Ectodermal cell (in vitro differentiated cells): ENCODE results near the gene RUFY2.
A peak's percentile ranks its signal among the peaks of the same experiment; 100 is the strongest.
"Not testable (repeated sequence)": the region's sequence is repeated elsewhere in the genome, so short reads cannot be mapped to it uniquely, and the experiment has no call there.

Experiments used
- H3K27ac ChIP-seq: 2 replicates; pipeline ENCODE4 v1.7.0; 2013; ENCODE audit warnings: mild to moderate bottlenecking, low read depth, low read length; ENCODE audit not compliant: insufficient read depth, poor library complexity, severe bottlenecking
- H3K27me3 ChIP-seq: 2 replicates; pipeline ENCODE4 v1.7.0; 2013; ENCODE audit warnings: mild to moderate bottlenecking, low read length; ENCODE audit not compliant: insufficient read depth, control insufficient read depth, poor library complexity, severe bottlenecking
- H3K36me3 ChIP-seq: one replicate; pipeline ENCODE4 v1.7.0; 2013; ENCODE audit warnings: low read length; ENCODE audit not compliant: control insufficient read depth, insufficient read depth
- H3K4me1 ChIP-seq: one replicate; pipeline ENCODE4 v1.7.0; 2013; ENCODE audit warnings: low read length; ENCODE audit not compliant: control insufficient read depth, insufficient read depth
- H3K4me3 ChIP-seq: 2 replicates; pipeline ENCODE4 v1.7.0; 2013; ENCODE audit warnings: low read depth, low read length, control low read depth; ENCODE audit not compliant: insufficient read depth
- H3K9me3 ChIP-seq: 2 replicates; pipeline ENCODE4 v1.7.0; 2013; ENCODE audit warnings: mild to moderate bottlenecking, low read length, moderate library complexity; ENCODE audit not compliant: control insufficient read depth
- WGBS, 2 experiments: methylation state at CpG; one replicate each; pipeline ENCODE4 v1.1.7; 2013; ENCODE audit warnings: missing lambda C conversion rate in 2 of 2; 5-methylcytosine and 5-hydroxymethylcytosine counted together

Gene RUFY2

GRCh38 chr10:68329506-68329861, 77.6 kb downstream of the RUFY2 start:
- H3K4me3 ChIP-seq = no peak overlapping the region
- H3K9me3 ChIP-seq = no peaks in the 10 kb centered on the region
- H3K36me3 ChIP-seq = no peaks in the 10 kb centered on the region
- no peak overlapping the region for H3K27ac ChIP-seq
- WGBS, 2 experiments = 83 to 100% methylated on average over 1 of the region's 1 CpG
- H3K27me3 ChIP-seq = no peaks in the 10 kb centered on the region
- H3K4me1 ChIP-seq = peaks cover 21% of the 10 kb centered on the region

DNA sequence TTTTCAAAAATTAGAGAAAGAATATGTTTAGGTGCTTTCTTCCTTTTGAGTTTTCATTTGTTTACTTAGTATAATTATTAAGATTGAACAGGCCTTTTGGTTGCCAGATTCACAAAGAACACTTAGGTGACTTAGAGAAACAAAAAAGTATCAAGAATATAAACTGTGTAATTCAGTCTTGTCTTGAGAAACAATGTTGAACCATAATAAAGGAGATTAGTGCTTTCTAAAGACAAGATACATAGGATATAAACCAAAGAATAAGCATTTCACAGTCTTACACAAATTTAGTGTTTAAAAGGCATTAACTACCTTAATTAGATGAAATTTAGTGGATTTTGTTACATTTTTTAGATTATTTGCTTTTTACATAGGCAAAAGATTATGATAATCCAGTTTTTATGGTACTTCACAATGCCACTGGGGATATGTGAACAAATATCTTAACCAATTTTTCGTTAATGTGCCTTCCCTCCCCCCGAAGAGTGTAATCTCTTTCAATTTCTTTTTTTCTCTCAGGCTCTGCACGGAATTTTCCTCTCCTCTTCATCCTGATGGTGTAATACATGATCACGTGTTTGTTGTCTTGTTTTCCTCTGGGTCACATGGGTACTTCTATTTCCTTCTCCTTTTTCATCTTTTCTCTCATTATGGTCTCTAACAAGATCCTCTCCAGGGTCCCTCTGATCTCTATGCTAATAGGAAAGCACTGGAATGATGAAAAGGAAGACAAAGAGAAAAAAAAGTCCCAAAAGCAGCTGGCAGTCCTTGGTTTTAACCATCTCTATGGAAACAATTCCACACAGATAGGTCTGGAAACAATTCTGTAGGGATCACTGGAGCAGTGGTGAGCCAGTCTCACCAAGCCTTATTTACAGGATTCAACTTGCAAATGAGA, 78.9 kb downstream of the RUFY2 start:
- Histone ChIP-seq H3K4me3 (no peak overlapping the region), H3K27me3 (no peaks in the 10 kb centered on the region), H3K9me3 (no peaks in the 10 kb centered on the region), H3K36me3 (no peaks in the 10 kb centered on the region), H3K4me1 (peaks cover 21% of the 10 kb centered on the region), H3K27ac (peak overlapping the region; percentile 87)
- 25 to 45% methylated on average over 4 of the region's 4 CpGs for WGBS, 2 experiments

DNA sequence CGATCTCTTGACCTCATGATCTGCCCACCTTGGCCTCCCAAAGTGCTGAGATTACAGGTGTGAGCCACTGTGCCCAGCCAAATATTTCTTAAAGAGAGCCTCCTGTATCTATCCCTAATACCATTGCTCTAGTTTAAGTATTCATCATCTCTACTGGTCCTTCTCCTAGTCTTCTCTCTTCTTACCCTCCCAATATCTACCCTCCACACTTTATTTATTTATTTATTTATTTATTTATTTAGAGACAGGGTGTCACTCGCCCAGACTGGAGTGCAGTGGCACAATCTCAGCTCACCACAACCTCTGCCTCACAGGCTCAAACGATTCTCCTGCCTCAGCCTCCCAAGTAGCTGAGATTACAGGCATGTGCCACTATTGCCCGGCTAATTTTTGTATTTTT, 82.7 kb downstream of the RUFY2 start:
- not testable (repeated sequence) for H3K27ac ChIP-seq, H3K9me3 ChIP-seq, H3K4me3 ChIP-seq, H3K36me3 ChIP-seq, H3K27me3 ChIP-seq
- H3K4me1 ChIP-seq = peaks cover 10% of the 10 kb centered on the region
- 90 to 92% methylated on average over 4 of the region's 4 CpGs for WGBS, 2 experiments

- no peak overlapping the region for H3K4me3 ChIP-seq
- no peaks in the 10 kb centered on the region for H3K27me3 ChIP-seq
- no peak overlapping the region for H3K27ac ChIP-seq
- no peaks in the 10 kb centered on the region for H3K4me1 ChIP-seq
- no peaks in the 10 kb centered on the region for H3K36me3 ChIP-seq
- 84 to 97% methylated on average over 1 of the region's 1 CpG for WGBS, 2 experiments
- H3K9me3 ChIP-seq = no peaks in the 10 kb centered on the region
These were observed 88.6 kb downstream of the RUFY2 start for GRCh38 chr10:68318331-68319059.

DNA sequence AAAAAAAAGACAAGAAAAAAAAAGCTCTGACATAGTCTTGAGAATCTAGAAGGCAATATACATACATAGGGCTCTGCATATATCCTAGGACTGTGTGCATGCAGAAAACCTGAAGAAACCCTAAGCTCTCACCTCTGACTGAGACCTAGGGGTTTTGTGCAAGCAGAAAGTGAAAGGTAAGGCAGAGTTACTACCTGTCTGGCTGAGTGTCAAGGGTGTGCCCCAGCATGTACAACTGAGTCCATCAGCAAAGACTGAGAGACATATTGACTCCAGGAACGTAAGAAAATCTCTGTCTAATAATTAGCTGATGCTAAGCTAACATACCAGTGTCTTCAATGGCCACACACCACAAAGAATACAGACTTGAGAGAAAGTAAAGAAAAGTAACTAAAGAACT, 91.5 kb downstream of the RUFY2 start:
- Histone ChIP-seq H3K36me3 (no peaks in the 10 kb centered on the region), H3K27me3 (no peaks in the 10 kb centered on the region), H3K4me1 (no peaks in the 10 kb centered on the region), H3K4me3 (no peak overlapping the region), H3K9me3 (no peaks in the 10 kb centered on the region), H3K27ac (no peak overlapping the region)
- 100% methylated on average over 1 of the region's 1 CpG for WGBS, 2 experiments

- not testable (repeated sequence) for H3K4me1 ChIP-seq, H3K9me3 ChIP-seq, H3K4me3 ChIP-seq, H3K27ac ChIP-seq, H3K27me3 ChIP-seq, H3K36me3 ChIP-seq
- WGBS, 2 experiments = 93 to 94% methylated on average over 6 of the region's 6 CpGs
These were observed 92.1 kb downstream of the RUFY2 start for GRCh38 chr10:68314930-68315329.

DNA sequence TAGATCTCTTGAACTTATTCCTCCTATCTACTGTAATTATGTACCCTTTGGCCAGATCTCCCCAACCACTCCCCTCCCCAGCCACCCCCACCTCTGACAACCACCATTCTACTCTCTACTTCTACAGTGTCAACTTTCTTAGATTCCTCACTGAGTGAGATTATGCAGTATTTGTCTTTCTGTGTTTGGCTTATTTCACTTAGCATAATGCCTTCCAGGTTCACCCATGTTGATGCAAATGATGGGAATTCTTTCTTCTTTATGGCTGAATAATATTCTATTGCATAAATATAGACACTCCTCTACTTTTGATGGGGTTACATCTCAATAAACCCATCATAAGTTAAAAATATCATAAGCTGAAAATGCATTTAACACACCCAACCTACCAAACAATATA, 96.5 kb downstream of the RUFY2 start:
- H3K27me3 ChIP-seq = no peaks in the 10 kb centered on the region
- H3K9me3 ChIP-seq = no peaks in the 10 kb centered on the region
- no peak overlapping the region for H3K4me3 ChIP-seq
- no peaks in the 10 kb centered on the region for H3K4me1 ChIP-seq
- H3K27ac ChIP-seq = no peak overlapping the region
- no peaks in the 10 kb centered on the region for H3K36me3 ChIP-seq

DNA sequence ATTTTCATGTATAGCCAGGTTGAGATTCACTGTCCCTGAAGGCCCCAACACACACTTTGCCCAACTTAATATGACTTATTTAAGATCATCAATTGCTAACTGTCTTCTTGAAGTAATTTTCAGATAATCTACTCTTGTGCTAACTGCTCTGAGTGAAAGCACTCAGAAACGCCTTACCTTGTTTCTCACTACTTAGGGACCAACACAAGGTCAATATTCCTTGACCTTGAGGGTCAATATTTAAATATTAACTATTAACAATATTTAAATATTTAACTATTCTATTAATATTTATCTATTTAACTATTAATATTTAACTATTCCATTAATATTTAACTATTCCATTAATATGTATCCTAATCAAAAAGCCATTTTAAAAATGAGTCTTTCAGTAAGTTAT, 101.2 kb downstream of the RUFY2 start:
- H3K27me3 ChIP-seq = no peaks in the 10 kb centered on the region
- H3K27ac ChIP-seq = no peak overlapping the region
- no peak overlapping the region for H3K4me3 ChIP-seq
- no peaks in the 10 kb centered on the region for H3K4me1 ChIP-seq
- H3K9me3 ChIP-seq = no peaks in the 10 kb centered on the region
- H3K36me3 ChIP-seq = no peaks in the 10 kb centered on the region
- WGBS, 2 experiments = 0% methylated on average over 1 of the region's 1 CpG

DNA sequence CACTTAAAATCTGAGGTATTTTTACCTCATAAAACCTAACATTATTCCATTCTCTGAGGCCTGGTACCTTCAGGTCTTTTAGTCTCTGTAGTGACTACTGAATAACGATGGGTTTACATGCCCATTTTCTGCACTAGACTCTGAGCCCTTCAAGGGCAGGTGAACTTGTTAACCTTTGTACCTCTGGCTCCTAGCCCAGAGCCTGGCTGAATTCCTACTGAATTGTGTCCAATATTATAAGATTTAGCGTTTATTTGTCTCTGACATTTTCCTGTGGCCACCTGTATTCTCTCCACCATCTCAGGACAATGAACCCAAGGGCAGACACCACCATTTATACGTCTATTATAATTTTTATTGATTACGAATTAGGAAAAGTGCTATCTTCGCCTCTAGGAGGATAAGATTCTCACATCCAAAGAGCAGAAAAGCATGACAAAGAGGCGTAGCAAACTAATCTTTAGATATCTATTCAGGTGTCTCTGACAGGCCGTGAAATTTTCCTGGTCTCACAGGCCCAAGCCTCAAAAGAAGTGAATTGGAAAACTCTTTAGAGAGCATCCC, 103.1 kb downstream of the RUFY2 start:
- Histone ChIP-seq H3K9me3 (no peaks in the 10 kb centered on the region), H3K4me3 (no peak overlapping the region), H3K36me3 (no peaks in the 10 kb centered on the region), H3K27me3 (no peaks in the 10 kb centered on the region), H3K4me1 (no peaks in the 10 kb centered on the region), H3K27ac (no peak overlapping the region)
- WGBS, 2 experiments = 79 to 81% methylated on average over 6 of the region's 7 CpGs

DNA sequence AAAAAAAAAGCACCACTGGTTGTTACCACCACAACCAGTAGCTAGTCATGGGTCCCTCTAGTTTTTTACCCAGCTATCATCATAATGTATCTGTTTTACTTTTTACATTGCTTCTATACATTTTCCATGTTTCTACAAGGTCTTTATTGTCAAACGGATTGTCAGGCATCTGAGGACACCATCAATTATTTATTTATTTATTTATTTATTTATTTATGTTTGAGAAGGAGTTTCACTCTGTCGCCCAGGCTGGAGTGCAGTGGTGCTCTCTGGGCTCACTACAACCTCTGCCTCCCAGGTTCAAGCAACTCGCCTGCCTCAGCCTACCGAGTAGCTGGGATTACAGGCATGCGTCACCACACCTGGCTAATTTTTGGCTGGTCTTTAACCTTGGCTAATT, 104.2 kb downstream of the RUFY2 start:
- H3K4me3 ChIP-seq = no peak overlapping the region
- no peaks in the 10 kb centered on the region for H3K9me3 ChIP-seq
- 71 to 72% methylated on average over 4 of the region's 5 CpGs for WGBS, 2 experiments
- no peaks in the 10 kb centered on the region for H3K27me3 ChIP-seq
- H3K36me3 ChIP-seq = no peaks in the 10 kb centered on the region
- no peaks in the 10 kb centered on the region for H3K4me1 ChIP-seq
- H3K27ac ChIP-seq = no peak overlapping the region
